HFFc6 (cell line): Measurements from ENCODE around the gene HNRNPA0. TPM values are rescaled to one million over a fixed set of nuclear protein-coding genes. Genes with fewer than 3 reads are reported as not detected.
A peak's percentile ranks its signal among the peaks of the same experiment; 100 is the strongest.
"Not testable (repeated sequence)": the region's sequence is repeated elsewhere in the genome, so short reads cannot be mapped to it uniquely, and the experiment has no call there.

ENCODE experiments used
- DNase-seq: peaks from one replicate; pipeline ENCODE4 v3.0.0-alpha.2; 2018
- H3K27ac Mint-ChIP-seq: 2 replicates; pipeline ENCODE4 v1.8.0; 2020; ENCODE audit warnings: mild to moderate bottlenecking, mixed read lengths
- H3K27me3 Mint-ChIP-seq: 2 replicates; pipeline ENCODE4 v1.8.0; 2021; ENCODE audit warnings: mild to moderate bottlenecking, moderate library complexity, mixed read lengths; ENCODE audit not compliant: insufficient read depth
- H3K36me3 Mint-ChIP-seq: 2 replicates; pipeline ENCODE4 v1.8.0; 2021; ENCODE audit warnings: low read depth, mixed read lengths
- H3K4me1 Mint-ChIP-seq: 2 replicates; pipeline ENCODE4 v1.8.0; 2020; ENCODE audit warnings: low read depth, mixed read lengths
- H3K4me3 Mint-ChIP-seq: 2 replicates; pipeline ENCODE4 v1.8.0; 2020; ENCODE audit warnings: mild to moderate bottlenecking, moderate library complexity, mixed read lengths
- H3K9me3 Mint-ChIP-seq: 2 replicates; pipeline ENCODE4 v1.8.0; 2020; ENCODE audit warnings: mild to moderate bottlenecking, mixed read lengths
- total RNA-seq, 6 experiments: library from RNA; stranded (reverse); fragmentation: NEBNext Ultra II Directional; extraction: Animal tissue kit (Norgen Biotek cat#: 25700); gene quantifications; 2 replicates in 1 of 6; 3 replicates in 5 of 6; pipeline ENCODE4 v1.2.3, GENCODE V29; 2021
- TF ChIP-seq, protein P1 (sequence below): fragments of 200-600 bp; sonication (generic); IDR thresholded peaks from 2 replicates; pipeline ENCODE4 v1.5.0; 2021; ENCODE audit warnings: antibody characterized with exemption, mild to moderate bottlenecking

HNRNPA0 gene
- total RNA-seq, 6 experiments from 2014 or later = 20.3 to 23.0 (median 22.0) TPM

- H3K27ac Mint-ChIP-seq = no peak overlapping the region
- H3K36me3 Mint-ChIP-seq = no peaks in the 10 kb centered on the region
- TF ChIP-seq, protein P1, sequence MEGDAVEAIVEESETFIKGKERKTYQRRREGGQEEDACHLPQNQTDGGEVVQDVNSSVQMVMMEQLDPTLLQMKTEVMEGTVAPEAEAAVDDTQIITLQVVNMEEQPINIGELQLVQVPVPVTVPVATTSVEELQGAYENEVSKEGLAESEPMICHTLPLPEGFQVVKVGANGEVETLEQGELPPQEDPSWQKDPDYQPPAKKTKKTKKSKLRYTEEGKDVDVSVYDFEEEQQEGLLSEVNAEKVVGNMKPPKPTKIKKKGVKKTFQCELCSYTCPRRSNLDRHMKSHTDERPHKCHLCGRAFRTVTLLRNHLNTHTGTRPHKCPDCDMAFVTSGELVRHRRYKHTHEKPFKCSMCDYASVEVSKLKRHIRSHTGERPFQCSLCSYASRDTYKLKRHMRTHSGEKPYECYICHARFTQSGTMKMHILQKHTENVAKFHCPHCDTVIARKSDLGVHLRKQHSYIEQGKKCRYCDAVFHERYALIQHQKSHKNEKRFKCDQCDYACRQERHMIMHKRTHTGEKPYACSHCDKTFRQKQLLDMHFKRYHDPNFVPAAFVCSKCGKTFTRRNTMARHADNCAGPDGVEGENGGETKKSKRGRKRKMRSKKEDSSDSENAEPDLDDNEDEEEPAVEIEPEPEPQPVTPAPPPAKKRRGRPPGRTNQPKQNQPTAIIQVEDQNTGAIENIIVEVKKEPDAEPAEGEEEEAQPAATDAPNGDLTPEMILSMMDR = peak; percentile 88
- H3K4me3 Mint-ChIP-seq = no peak overlapping the region
- H3K27me3 Mint-ChIP-seq = peaks cover 32% of the 10 kb centered on the region
- H3K4me1 Mint-ChIP-seq = no peaks in the 10 kb centered on the region
- H3K9me3 Mint-ChIP-seq = no peaks in the 10 kb centered on the region
- DNase-seq = no peak
These were observed 24.8 kb upstream of the HNRNPA0 start for GRCh38 chr5:137778772-137779564.

GRCh38 chr5:137767937-137768336, 13.8 kb upstream of the HNRNPA0 start:
- H3K4me1 Mint-ChIP-seq, H3K9me3 Mint-ChIP-seq, H3K27ac Mint-ChIP-seq, H3K4me3 Mint-ChIP-seq, DNase-seq, H3K36me3 Mint-ChIP-seq: not testable (repeated sequence)
- H3K27me3 Mint-ChIP-seq = peaks cover 14% of the 10 kb centered on the region

GRCh38 chr5:137761566-137761965, 7.4 kb upstream of the HNRNPA0 start:
- Mint-ChIP-seq H3K27me3 (peaks cover 18% of the 10 kb centered on the region), H3K27ac (no peak overlapping the region), H3K36me3 (no peaks in the 10 kb centered on the region), H3K9me3 (no peaks in the 10 kb centered on the region), H3K4me3 (no peak overlapping the region), H3K4me1 (peaks cover 20% of the 10 kb centered on the region)
- no peak for DNase-seq
- TF ChIP-seq, protein P1 = no peak

GRCh38 chr5:137760719-137761516, 6.8 kb upstream of the HNRNPA0 start:
- DNase-seq = no peak

GRCh38 chr5:137760294-137760693, 6.1 kb upstream of the HNRNPA0 start:
- Mint-ChIP-seq H3K36me3 (no peaks in the 10 kb centered on the region), H3K27me3 (peaks cover 14% of the 10 kb centered on the region), H3K4me3 (no peak overlapping the region), H3K27ac (no peak overlapping the region), H3K4me1 (peaks cover 20% of the 10 kb centered on the region), H3K9me3 (no peaks in the 10 kb centered on the region)
- TF ChIP-seq, protein P1 = no peak
- DNase-seq = no peak

More at GRCh38 chr5:137760719-137761516, 6.8 kb upstream of the HNRNPA0 start:
- TF ChIP-seq, protein P1 = no peak
- Mint-ChIP-seq H3K27me3 (peaks cover 15% of the 10 kb centered on the region), H3K36me3 (no peaks in the 10 kb centered on the region), H3K9me3 (no peaks in the 10 kb centered on the region), H3K4me3 (no peak overlapping the region), H3K4me1 (peaks cover 20% of the 10 kb centered on the region), H3K27ac (no peak overlapping the region)
